Measurements from ENCODE around the gene RAB1A. TPM values are rescaled to one million over a fixed set of nuclear protein-coding genes. Genes with fewer than 3 reads are reported as not detected.

The RAB1A gene
- total and polyA plus RNA-seq, 2 of the 13 experiments (the other 11 are each of a cell fraction or from before 2014, with no cell fraction given) = 206 to 226 TPM

DNA sequence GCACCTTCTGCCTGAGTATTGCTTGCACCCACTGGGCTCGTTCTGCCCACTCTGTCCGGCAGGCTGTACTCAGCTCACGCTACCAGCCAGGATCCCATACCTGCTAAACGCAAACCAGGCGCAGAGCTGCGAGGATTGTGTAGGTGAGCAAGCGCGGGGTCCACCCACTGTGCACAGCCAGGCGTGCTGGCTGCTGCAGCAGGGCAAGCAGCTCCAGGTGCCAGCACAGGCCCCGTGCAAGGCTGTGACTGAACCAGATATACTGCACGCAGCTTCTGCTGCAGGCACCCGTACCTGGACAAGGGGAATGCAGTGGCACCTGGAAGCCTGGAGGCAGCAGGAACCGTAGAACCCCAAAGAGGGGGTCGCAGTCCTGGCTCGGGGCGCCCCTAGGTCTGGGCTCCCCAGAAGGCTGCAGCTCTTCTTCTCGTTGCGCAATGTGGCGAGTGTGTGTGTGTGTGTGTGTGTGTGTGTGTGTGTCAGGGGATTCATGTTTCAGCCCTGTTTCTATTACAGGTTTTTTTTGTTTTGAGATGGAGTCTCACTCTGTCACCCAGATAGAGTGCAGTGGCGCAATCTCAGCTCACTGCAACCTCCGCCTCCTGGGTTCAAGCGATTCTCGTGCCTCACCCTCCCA lies 46.1 kb upstream of the RAB1A start (continued):
- 0 out of 3 replicates have a peak, but pooled peaks have one; percentile 19 for TF ChIP-seq MXI1 (IDR thresholded peaks at IDR 0.05; ENCODE audit: borderline replicate concordance, low read depth, low read length)
- no peak for TF ChIP-seq NCOR1 (IDR thresholded peaks at IDR 0.05; ENCODE audit: borderline replicate concordance, low read length)
- TF ChIP-seq CEBPB (IDR thresholded peaks at IDR 0.05; ENCODE audit: borderline replicate concordance, low read depth, low read length) = peak; percentile 87
- TF ChIP-seq HNRNPLL (IDR thresholded peaks at IDR 0.05; ENCODE audit: low read depth, low read length, poor library complexity, severe bottlenecking) = peak; percentile 9
- TF ChIP-seq, protein P1, sequence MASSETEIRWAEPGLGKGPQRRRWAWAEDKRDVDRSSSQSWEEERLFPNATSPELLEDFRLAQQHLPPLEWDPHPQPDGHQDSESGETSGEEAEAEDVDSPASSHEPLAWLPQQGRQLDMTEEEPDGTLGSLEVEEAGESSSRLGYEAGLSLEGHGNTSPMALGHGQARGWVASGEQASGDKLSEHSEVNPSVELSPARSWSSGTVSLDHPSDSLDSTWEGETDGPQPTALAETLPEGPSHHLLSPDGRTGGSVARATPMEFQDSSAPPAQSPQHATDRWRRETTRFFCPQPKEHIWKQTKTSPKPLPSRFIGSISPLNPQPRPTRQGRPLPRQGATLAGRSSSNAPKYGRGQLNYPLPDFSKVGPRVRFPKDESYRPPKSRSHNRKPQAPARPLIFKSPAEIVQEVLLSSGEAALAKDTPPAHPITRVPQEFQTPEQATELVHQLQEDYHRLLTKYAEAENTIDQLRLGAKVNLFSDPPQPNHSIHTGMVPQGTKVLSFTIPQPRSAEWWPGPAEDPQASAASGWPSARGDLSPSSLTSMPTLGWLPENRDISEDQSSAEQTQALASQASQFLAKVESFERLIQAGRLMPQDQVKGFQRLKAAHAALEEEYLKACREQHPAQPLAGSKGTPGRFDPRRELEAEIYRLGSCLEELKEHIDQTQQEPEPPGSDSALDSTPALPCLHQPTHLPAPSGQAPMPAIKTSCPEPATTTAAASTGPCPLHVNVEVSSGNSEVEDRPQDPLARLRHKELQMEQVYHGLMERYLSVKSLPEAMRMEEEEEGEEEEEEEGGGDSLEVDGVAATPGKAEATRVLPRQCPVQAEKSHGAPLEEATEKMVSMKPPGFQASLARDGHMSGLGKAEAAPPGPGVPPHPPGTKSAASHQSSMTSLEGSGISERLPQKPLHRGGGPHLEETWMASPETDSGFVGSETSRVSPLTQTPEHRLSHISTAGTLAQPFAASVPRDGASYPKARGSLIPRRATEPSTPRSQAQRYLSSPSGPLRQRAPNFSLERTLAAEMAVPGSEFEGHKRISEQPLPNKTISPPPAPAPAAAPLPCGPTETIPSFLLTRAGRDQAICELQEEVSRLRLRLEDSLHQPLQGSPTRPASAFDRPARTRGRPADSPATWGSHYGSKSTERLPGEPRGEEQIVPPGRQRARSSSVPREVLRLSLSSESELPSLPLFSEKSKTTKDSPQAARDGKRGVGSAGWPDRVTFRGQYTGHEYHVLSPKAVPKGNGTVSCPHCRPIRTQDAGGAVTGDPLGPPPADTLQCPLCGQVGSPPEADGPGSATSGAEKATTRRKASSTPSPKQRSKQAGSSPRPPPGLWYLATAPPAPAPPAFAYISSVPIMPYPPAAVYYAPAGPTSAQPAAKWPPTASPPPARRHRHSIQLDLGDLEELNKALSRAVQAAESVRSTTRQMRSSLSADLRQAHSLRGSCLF (CRISPR knock-in tag; IDR thresholded peaks at IDR 0.05; ENCODE audit: borderline replicate concordance) = no peak
- TF ChIP-seq JUND (CRISPR knock-in tag; IDR thresholded peaks at IDR 0.05) = no peak
- no peak for TF ChIP-seq ZNF367 (CRISPR knock-in tag; IDR thresholded peaks at IDR 0.05; ENCODE audit: borderline replicate concordance)
- TF ChIP-seq, protein P2, sequence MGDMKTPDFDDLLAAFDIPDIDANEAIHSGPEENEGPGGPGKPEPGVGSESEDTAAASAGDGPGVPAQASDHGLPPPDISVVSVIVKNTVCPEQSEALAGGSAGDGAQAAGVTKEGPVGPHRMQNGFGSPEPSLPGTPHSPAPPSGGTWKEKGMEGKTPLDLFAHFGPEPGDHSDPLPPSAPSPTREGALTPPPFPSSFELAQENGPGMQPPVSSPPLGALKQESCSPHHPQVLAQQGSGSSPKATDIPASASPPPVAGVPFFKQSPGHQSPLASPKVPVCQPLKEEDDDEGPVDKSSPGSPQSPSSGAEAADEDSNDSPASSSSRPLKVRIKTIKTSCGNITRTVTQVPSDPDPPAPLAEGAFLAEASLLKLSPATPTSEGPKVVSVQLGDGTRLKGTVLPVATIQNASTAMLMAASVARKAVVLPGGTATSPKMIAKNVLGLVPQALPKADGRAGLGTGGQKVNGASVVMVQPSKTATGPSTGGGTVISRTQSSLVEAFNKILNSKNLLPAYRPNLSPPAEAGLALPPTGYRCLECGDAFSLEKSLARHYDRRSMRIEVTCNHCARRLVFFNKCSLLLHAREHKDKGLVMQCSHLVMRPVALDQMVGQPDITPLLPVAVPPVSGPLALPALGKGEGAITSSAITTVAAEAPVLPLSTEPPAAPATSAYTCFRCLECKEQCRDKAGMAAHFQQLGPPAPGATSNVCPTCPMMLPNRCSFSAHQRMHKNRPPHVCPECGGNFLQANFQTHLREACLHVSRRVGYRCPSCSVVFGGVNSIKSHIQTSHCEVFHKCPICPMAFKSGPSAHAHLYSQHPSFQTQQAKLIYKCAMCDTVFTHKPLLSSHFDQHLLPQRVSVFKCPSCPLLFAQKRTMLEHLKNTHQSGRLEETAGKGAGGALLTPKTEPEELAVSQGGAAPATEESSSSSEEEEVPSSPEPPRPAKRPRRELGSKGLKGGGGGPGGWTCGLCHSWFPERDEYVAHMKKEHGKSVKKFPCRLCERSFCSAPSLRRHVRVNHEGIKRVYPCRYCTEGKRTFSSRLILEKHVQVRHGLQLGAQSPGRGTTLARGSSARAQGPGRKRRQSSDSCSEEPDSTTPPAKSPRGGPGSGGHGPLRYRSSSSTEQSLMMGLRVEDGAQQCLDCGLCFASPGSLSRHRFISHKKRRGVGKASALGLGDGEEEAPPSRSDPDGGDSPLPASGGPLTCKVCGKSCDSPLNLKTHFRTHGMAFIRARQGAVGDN (CRISPR knock-in tag; IDR thresholded peaks at IDR 0.05) = peak; percentile 41
- no peak for TF ChIP-seq FOXC1 (CRISPR knock-in tag; IDR thresholded peaks at IDR 0.05; ENCODE audit: borderline replicate concordance)
- TF ChIP-seq, protein P3, sequence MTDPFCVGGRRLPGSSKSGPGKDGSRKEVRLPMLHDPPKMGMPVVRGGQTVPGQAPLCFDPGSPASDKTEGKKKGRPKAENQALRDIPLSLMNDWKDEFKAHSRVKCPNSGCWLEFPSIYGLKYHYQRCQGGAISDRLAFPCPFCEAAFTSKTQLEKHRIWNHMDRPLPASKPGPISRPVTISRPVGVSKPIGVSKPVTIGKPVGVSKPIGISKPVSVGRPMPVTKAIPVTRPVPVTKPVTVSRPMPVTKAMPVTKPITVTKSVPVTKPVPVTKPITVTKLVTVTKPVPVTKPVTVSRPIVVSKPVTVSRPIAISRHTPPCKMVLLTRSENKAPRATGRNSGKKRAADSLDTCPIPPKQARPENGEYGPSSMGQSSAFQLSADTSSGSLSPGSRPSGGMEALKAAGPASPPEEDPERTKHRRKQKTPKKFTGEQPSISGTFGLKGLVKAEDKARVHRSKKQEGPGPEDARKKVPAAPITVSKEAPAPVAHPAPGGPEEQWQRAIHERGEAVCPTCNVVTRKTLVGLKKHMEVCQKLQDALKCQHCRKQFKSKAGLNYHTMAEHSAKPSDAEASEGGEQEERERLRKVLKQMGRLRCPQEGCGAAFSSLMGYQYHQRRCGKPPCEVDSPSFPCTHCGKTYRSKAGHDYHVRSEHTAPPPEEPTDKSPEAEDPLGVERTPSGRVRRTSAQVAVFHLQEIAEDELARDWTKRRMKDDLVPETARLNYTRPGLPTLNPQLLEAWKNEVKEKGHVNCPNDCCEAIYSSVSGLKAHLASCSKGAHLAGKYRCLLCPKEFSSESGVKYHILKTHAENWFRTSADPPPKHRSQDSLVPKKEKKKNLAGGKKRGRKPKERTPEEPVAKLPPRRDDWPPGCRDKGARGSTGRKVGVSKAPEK (CRISPR knock-in tag; IDR thresholded peaks at IDR 0.05; ENCODE audit: borderline replicate concordance) = 0 out of 2 replicates have a peak, but pooled peaks have one; percentile 60
- no peak for TF ChIP-seq SMARCC2 (IDR thresholded peaks at IDR 0.05)
- TF ChIP-seq NONO (IDR thresholded peaks at IDR 0.05) = no peak
- peak; percentile 55; the same call in 1 of the 2 replicates for TF ChIP-seq NONO (CRISPR knock-in tag; conservative IDR thresholded peaks at IDR 0.05)
- no peak for TF ChIP-seq MAFF (IDR thresholded peaks at IDR 0.05; ENCODE audit: low read depth, low read length)
- no peak for TF ChIP-seq NFKB2 (CRISPR knock-in tag; IDR thresholded peaks at IDR 0.05; ENCODE audit: borderline replicate concordance)
- no peak for TF ChIP-seq TMF1 (CRISPR knock-in tag; IDR thresholded peaks at IDR 0.05; ENCODE audit: low read depth)
- TF ChIP-seq ZNF567 (CRISPR knock-in tag; IDR thresholded peaks at IDR 0.05; ENCODE audit: borderline replicate concordance) = no peak
